OCI-LY1 (cell line): ENCODE measurements around the gene ARL8A.

Experiments used
- H2AFZ ChIP-seq: fragments of 200-600 bp; sonication (generic), shearing (Covaris generic); 2 replicates; pipeline ENCODE4 v1.6.0; 2014; ENCODE audit warnings: antibody characterized with exemption, mild to moderate bottlenecking, low read length
- H3F3A ChIP-seq: fragments of 200-600 bp; sonication (generic), shearing (Covaris generic); 2 replicates; pipeline ENCODE4 v1.6.0; 2014; ENCODE audit warnings: mild to moderate bottlenecking, antibody characterized with exemption, low read length, moderate library complexity; ENCODE audit not compliant: insufficient read depth
- H3K27ac ChIP-seq: fragments of 200-600 bp; sonication (generic); 2 replicates; pipeline ENCODE4 v1.5.1; 2014; ENCODE audit warnings: low read length, mixed run types, mild to moderate bottlenecking, low read depth; ENCODE audit not compliant: poor library complexity, severe bottlenecking
- H3K27me3 ChIP-seq: fragments of 200-600 bp; sonication (generic); 2 replicates; pipeline ENCODE4 v1.6.0; 2014; ENCODE audit warnings: antibody characterized with exemption, mild to moderate bottlenecking, low read length, moderate library complexity; ENCODE audit not compliant: insufficient read depth
- H3K36me3 ChIP-seq: fragments of 200-600 bp; sonication (generic); 2 replicates; pipeline ENCODE4 v1.6.1; 2014; ENCODE audit warnings: mild to moderate bottlenecking, antibody characterized with exemption, low read length, moderate library complexity, mixed read lengths; ENCODE audit not compliant: insufficient read depth
- H3K4me1 ChIP-seq: fragments of 200-600 bp; sonication (generic); 2 replicates; pipeline ENCODE4 v1.5.1; 2014; ENCODE audit warnings: mild to moderate bottlenecking, low read length, moderate library complexity; ENCODE audit not compliant: insufficient read depth, severe bottlenecking
- H3K4me2 ChIP-seq: fragments of 200-600 bp; sonication (generic), shearing (Covaris generic); 2 replicates; pipeline ENCODE4 v1.6.1; 2014; ENCODE audit warnings: low read length
- H3K4me3 ChIP-seq: fragments of 200-600 bp; sonication (generic); 2 replicates; pipeline ENCODE4 v1.5.1; 2014; ENCODE audit warnings: low read length, low read depth, mild to moderate bottlenecking, mixed read lengths; ENCODE audit not compliant: poor library complexity, severe bottlenecking
- H3K79me2 ChIP-seq: fragments of 200-600 bp; shearing (Covaris generic); 2 replicates; pipeline ENCODE4 v1.6.1; 2016; ENCODE audit warnings: mixed run types, low read length, mixed read lengths; ENCODE audit not compliant: insufficient read depth
- H3K9ac ChIP-seq: fragments of 200-600 bp; sonication (generic), shearing (Covaris generic); 2 replicates; pipeline ENCODE4 v1.6.1; 2014; ENCODE audit warnings: mild to moderate bottlenecking, low read length, mixed read lengths
- H3K9me2 ChIP-seq: fragments of 200-600 bp; sonication (generic), shearing (Covaris generic); 2 replicates; pipeline ENCODE4 v1.6.1; 2014; ENCODE audit warnings: low read depth, mild to moderate bottlenecking, low read length, mixed read lengths
- H3K9me3 ChIP-seq: fragments of 200-600 bp; shearing (Covaris generic); 2 replicates; pipeline ENCODE4 v1.6.1; 2014; ENCODE audit warnings: low read length, mixed read lengths
- H4K20me1 ChIP-seq: fragments of 200-600 bp; sonication (generic), shearing (Covaris generic); 2 replicates; pipeline ENCODE4 v1.6.0; 2016; ENCODE audit warnings: mild to moderate bottlenecking, low read length; ENCODE audit not compliant: insufficient read depth
- CTCF ChIP-seq: fragments of 200-600 bp; sonication (generic), shearing (Covaris generic); IDR thresholded peaks from 2 replicates; pipeline ENCODE4 v1.5.1; 2017; ENCODE audit warnings: mild to moderate bottlenecking, antibody characterized with exemption, low read length, moderate library complexity, mixed read lengths
- EZH2 ChIP-seq: fragments of 200-600 bp; sonication (generic), shearing (Covaris generic); IDR thresholded peaks from 2 replicates; pipeline ENCODE4 v1.8.0; 2017; ENCODE audit warnings: borderline replicate concordance, mixed run types, mild to moderate bottlenecking, antibody characterized with exemption, low read length, moderate library complexity, mixed read lengths

Gene ARL8A

DNA sequence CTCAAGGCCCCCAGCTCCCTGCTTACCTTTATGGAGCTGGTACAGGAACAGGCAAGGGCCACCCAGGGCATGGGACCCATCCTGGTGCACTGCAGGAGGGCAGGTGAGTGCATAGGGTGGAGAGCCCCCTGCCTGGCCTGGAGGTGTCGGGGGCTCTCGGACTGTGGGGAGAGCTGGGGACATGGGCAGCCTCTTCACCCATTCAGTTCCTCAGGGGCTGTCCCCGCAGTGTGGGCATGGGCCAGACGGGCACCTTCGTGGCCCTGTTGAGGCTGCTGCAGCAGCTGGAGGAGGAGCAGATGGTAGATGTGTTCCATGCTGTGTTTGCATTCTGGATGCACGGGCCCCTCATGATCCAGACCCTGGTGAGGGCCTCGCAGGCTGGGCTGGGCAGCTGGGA lies 41.8 kb upstream of the ARL8A start:
- H3K27me3 ChIP-seq: no peaks in the 10 kb centered on the region
- H3K9ac ChIP-seq: no peak overlapping the region
- H3K4me2 ChIP-seq: no peak overlapping the region
- H3K4me1 ChIP-seq: no peaks in the 10 kb centered on the region
- H3F3A ChIP-seq: no peaks in the 10 kb centered on the region
- H3K9me2 ChIP-seq: no peaks in the 10 kb centered on the region
- H4K20me1 ChIP-seq: no peaks in the 10 kb centered on the region
- no peaks in the 10 kb centered on the region for H3K79me2 ChIP-seq
- no peak overlapping the region for H3K4me3 ChIP-seq
- TF ChIP-seq EZH2 (no peak), CTCF (no peak)
- H3K9me3 ChIP-seq: no peaks in the 10 kb centered on the region
- H3K27ac ChIP-seq: no peak overlapping the region
- H2AFZ ChIP-seq: no peak overlapping the region
- no peaks in the 10 kb centered on the region for H3K36me3 ChIP-seq

- Histone ChIP-seq H4K20me1 (no peaks in the 10 kb centered on the region), H3K79me2 (no peaks in the 10 kb centered on the region), H3K36me3 (no peaks in the 10 kb centered on the region), H3K4me3 (no peak overlapping the region), H2AFZ (no peak overlapping the region), H3K9me3 (no peaks in the 10 kb centered on the region), H3K9ac (no peak overlapping the region), H3K4me1 (peaks cover 7% of the 10 kb centered on the region), H3K9me2 (no peaks in the 10 kb centered on the region), H3K27me3 (no peaks in the 10 kb centered on the region), H3K27ac (no peak overlapping the region), H3F3A (no peaks in the 10 kb centered on the region), H3K4me2 (no peak overlapping the region)
- TF ChIP-seq EZH2 (no peak), CTCF (peak; percentile 85)
Observed at GRCh38 chr1:202184750-202185460, 40.4 kb upstream of the ARL8A start.

- no peak overlapping the region for H3K9ac ChIP-seq
- H3K4me1 ChIP-seq: peaks cover 12% of the 10 kb centered on the region
- no peak overlapping the region for H3K4me2 ChIP-seq
- no peak overlapping the region for H2AFZ ChIP-seq
- no peaks in the 10 kb centered on the region for H3F3A ChIP-seq
- no peaks in the 10 kb centered on the region for H4K20me1 ChIP-seq
- no peaks in the 10 kb centered on the region for H3K9me3 ChIP-seq
- no peak overlapping the region for H3K27ac ChIP-seq
- H3K79me2 ChIP-seq: no peaks in the 10 kb centered on the region
- no peaks in the 10 kb centered on the region for H3K36me3 ChIP-seq
- TF ChIP-seq CTCF (no peak), EZH2 (no peak)
- H3K27me3 ChIP-seq: no peaks in the 10 kb centered on the region
- H3K4me3 ChIP-seq: no peak overlapping the region
- no peaks in the 10 kb centered on the region for H3K9me2 ChIP-seq
Observed at GRCh38 chr1:202182040-202182877, 37.7 kb upstream of the ARL8A start.
